Measurements from ENCODE around the gene EEF1A2.

The EEF1A2 gene

GRCh38 chr20:63478346-63479302, 20.3 kb downstream of the EEF1A2 start:
- no peak for TF ChIP-seq JUND (IDR thresholded peaks at IDR 0.05; ENCODE audit: low read depth)
- DNase-seq (ENCODE audit: low read depth in 1 of 2, low spot score in 1 of 2), result no peak
- in situ Hi-C loops (cut with HindIII; ENCODE audit: low pct_unique_long_range_greater_than_20kb, low sequenced_read_pairs), result no loop called here

- no peak for TF ChIP-seq JUND (IDR thresholded peaks at IDR 0.05; ENCODE audit: low read depth)
- DNase-seq (ENCODE audit: low read depth in 1 of 2, low spot score in 1 of 2), result no peak
- in situ Hi-C loops (cut with HindIII; ENCODE audit: low pct_unique_long_range_greater_than_20kb, low sequenced_read_pairs), result no loop called here
Measured at GRCh38 chr20:63477944-63478343, 20.9 kb downstream of the EEF1A2 start.

- DNase-seq (ENCODE audit: low read depth in 1 of 2, low spot score in 1 of 2), result no peak
- no peak for TF ChIP-seq JUND (IDR thresholded peaks at IDR 0.05; ENCODE audit: low read depth)
- in situ Hi-C loops (cut with HindIII; ENCODE audit: low pct_unique_long_range_greater_than_20kb, low sequenced_read_pairs), result no loop called here
Measured at GRCh38 chr20:63477061-63477616, 21.7 kb downstream of the EEF1A2 start.

- DNase-seq (ENCODE audit: low read depth in 1 of 2, low spot score in 1 of 2), result peak; percentile 84 to 92
- in situ Hi-C loops (cut with HindIII; ENCODE audit: low pct_unique_long_range_greater_than_20kb, low sequenced_read_pairs), result no loop called here
- TF ChIP-seq JUND (IDR thresholded peaks at IDR 0.05; ENCODE audit: low read depth), result no peak
Measured at GRCh38 chr20:63475209-63475608, 23.7 kb downstream of the EEF1A2 start.

- no peak for DNase-seq (ENCODE audit: low read depth in 1 of 2, low spot score in 1 of 2)
- in situ Hi-C loops (cut with HindIII; ENCODE audit: low pct_unique_long_range_greater_than_20kb, low sequenced_read_pairs), result no loop called here
- no peak for TF ChIP-seq JUND (IDR thresholded peaks at IDR 0.05; ENCODE audit: low read depth)
Measured at GRCh38 chr20:63473555-63474449, 25.1 kb downstream of the EEF1A2 start.

- no peak for TF ChIP-seq JUND (IDR thresholded peaks at IDR 0.05; ENCODE audit: low read depth)
- DNase-seq (ENCODE audit: low read depth in 1 of 2, low spot score in 1 of 2), result no peak
- in situ Hi-C loops (cut with HindIII; ENCODE audit: low pct_unique_long_range_greater_than_20kb, low sequenced_read_pairs), result no loop called here
Measured at GRCh38 chr20:63472862-63473390, 26.0 kb downstream of the EEF1A2 start.

- peak in 1 of 2 experiments; percentile 56 for DNase-seq (ENCODE audit: low read depth in 1 of 2, low spot score in 1 of 2)
- no peak for TF ChIP-seq JUND (IDR thresholded peaks at IDR 0.05; ENCODE audit: low read depth)
- in situ Hi-C loops (cut with HindIII; ENCODE audit: low pct_unique_long_range_greater_than_20kb, low sequenced_read_pairs), result no loop called here
Measured at GRCh38 chr20:63471981-63472831, 26.7 kb downstream of the EEF1A2 start, which contains the start of gene KCNQ2. Gene KCNQ2, minus strand, starts transcription at chr20:63472655. Its CDS starts 192 bp downstream, at chr20:63472463.

DNA sequence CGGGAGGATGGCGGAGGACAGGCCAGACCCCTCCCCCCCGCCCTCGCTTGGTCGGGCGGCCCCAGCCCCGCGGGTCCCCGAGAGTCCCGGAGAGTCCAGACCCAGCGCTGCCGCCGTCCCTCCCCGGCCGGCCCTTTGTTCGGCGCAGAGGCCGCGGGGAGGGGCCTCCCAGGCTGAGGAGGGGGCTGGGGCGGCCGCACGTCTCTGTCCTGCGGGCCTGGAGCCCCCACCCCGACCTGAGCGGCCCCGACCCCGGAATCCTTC, 27.2 kb downstream of the EEF1A2 start:
- no peak for TF ChIP-seq JUND (IDR thresholded peaks at IDR 0.05; ENCODE audit: low read depth)
- no peak for DNase-seq (ENCODE audit: low read depth in 1 of 2, low spot score in 1 of 2)
- in situ Hi-C loops (cut with HindIII; ENCODE audit: low pct_unique_long_range_greater_than_20kb, low sequenced_read_pairs), result no loop called here

GRCh38 chr20:63471002-63471716, 27.7 kb downstream of the EEF1A2 start:
- DNase-seq (ENCODE audit: low read depth in 1 of 2, low spot score in 1 of 2), result no peak
- in situ Hi-C loops (cut with HindIII; ENCODE audit: low pct_unique_long_range_greater_than_20kb, low sequenced_read_pairs), result no loop called here
- no peak for TF ChIP-seq JUND (IDR thresholded peaks at IDR 0.05; ENCODE audit: low read depth)

DNA sequence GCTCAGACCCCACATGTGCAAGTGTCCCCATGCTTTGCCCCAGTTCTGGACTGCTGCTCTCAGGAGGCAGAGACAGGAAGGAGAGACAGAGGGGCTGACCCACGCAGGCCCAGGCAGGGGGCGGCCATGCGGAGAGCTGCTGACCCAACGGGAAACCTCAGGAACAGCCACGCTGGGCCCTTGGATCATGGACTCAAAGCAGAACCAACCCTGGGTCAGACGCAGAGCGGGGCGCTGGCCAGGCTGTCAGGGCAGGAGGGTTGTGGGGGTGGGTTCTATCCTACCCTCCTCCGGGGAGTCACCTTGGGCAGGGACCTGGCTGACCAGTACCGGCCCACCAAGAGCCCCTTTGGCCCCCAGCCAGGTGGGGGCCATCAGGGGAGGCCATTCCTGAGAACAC, 28.5 kb downstream of the EEF1A2 start:
- no peak for TF ChIP-seq JUND (IDR thresholded peaks at IDR 0.05; ENCODE audit: low read depth)
- in situ Hi-C loops (cut with HindIII; ENCODE audit: low pct_unique_long_range_greater_than_20kb, low sequenced_read_pairs), result no loop called here
- DNase-seq (ENCODE audit: low read depth in 1 of 2, low spot score in 1 of 2), result no peak

- TF ChIP-seq JUND (IDR thresholded peaks at IDR 0.05; ENCODE audit: low read depth), result no peak
- in situ Hi-C loops (cut with HindIII; ENCODE audit: low pct_unique_long_range_greater_than_20kb, low sequenced_read_pairs), result no loop called here
- DNase-seq (ENCODE audit: low read depth in 1 of 2, low spot score in 1 of 2), result no peak
Measured at GRCh38 chr20:63469713-63470101, 29.2 kb downstream of the EEF1A2 start.

All from T47D (cell line).